HG03108 (cell line): Measurements from ENCODE around the gene NAA40.
A peak's percentile ranks its signal among the peaks of the same experiment; 100 is the strongest.
"Not testable (repeated sequence)": the region's sequence is repeated elsewhere in the genome, so short reads cannot be mapped to it uniquely, and the experiment has no call there.

Experiments used
- ATAC-seq: cut with Tn5 transposase; IDR thresholded peaks from one replicate; pipeline ENCODE4 v1.9.1; 2021; ENCODE audit warnings: moderate library complexity; ENCODE audit not compliant: unreplicated experiment

Gene NAA40

DNA sequence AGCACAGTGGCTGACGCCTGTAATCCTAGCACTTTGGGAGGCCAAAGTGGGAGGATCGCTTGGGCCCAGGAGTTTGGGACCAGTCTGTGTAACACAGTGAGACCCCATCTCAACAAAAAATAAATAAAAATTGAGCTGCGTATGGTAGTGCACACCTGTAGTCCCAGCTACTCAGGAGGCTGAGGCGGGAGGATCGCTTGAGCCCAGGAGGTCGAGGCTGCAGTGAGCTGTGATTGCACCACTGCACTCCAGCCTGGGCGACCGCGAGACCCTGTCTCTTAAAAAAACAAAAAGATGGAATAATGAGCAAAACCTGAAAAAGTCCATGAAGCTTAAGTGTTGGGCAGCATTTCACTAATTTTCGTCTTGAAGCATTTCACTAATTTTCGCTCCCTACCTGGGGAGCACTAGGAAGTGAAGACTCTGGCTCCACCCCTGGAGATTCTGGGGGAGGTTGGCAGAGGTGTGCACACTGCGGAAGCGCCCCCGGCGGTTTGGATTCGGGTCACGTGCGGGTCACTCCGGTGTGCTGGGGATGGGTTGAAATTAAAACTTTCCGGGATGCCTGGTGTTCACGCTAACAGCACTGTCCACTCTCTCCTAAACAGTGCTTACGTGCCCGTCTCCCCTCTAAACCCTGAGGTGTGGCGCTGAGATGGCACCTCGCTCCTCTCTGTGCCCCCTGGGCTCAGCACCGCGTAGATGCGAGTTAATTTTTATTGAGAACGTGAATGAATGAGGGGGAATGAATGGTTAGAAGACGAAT, 906 bp upstream of the NAA40 start:
- no peak for ATAC-seq

DNA sequence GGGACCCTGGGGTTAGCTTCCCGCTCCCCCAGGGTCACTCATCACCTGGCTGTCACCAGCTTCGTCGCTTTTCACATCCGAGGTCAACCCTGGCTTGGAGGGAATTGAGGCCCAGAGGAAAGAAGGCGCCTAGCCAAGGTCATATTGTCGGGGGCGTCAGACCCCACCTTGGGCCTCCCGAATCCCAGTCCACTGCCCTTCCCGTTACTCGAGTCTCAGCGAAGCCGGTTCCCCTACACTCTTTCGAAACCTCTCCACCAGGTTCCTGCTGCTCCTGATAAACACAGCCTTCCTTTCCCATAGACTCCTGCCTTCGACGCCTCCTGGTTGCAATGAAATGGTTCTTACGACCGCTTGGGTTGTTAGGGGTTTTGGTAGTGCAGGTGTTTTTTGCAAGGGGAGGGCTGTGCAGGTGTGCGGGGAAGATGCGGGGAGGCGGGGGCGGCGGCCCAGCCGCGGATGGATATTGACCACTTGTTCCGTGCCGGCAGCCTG, 642 bp downstream of the NAA40 start:
- no peak for ATAC-seq

DNA sequence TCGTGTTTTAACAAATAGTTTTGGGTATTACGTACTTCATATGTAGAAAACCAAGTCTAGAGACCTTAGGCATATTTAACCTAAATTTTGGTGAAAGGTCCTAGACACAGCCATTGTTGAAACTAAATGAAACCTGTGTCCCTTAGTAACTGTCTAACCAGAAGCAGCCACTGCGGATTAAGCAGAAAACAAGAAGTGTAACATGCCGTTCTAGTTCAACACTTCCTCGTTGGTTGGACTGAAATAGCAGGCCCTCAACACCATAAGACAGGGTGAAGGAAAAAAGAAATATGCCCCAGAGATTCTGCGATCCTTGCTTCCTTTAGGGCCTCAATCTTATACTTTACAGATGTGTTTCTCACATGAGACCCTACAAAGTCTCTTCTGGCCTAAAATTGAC, 2.0 kb downstream of the NAA40 start:
- no peak for ATAC-seq

DNA sequence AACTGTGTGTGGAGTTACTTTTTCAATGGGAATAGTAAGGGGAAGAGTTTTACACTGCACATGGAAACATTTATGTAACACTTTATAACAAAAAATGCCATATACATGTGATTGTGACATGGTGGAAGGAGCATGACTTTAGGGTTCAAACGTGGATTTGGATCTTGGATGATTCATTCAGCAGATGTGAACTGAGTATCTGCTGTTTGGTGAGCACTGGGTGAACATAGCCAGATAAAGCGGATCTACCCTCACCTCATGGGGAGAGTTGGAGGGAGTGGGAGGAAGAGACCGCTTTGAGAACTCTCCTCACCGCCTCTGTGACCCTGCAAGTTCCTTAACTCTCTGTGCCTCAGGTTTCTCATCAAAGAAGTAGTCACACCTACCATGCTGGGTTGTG, 3.1 kb downstream of the NAA40 start:
- no peak for ATAC-seq

DNA sequence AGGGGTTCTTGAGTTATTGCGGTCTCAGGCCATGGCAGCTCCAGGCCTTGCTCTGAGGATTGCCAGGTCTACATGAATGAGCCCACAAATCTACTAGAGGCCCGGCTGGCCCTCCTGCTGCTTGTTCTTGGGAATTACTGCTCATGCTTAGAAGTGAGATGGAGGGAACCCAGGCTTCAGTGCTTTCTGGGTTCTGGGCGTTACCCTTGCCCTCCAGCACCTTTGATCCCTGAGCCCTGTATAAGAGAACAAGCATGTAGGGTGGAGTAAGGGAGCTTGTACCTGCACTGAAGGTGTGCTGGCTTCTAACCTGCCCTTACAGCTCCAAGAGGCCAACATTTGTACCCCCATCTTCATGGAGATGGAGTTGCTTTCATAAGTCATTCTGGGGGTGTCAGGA, 4.0 kb downstream of the NAA40 start:
- no peak for ATAC-seq

DNA sequence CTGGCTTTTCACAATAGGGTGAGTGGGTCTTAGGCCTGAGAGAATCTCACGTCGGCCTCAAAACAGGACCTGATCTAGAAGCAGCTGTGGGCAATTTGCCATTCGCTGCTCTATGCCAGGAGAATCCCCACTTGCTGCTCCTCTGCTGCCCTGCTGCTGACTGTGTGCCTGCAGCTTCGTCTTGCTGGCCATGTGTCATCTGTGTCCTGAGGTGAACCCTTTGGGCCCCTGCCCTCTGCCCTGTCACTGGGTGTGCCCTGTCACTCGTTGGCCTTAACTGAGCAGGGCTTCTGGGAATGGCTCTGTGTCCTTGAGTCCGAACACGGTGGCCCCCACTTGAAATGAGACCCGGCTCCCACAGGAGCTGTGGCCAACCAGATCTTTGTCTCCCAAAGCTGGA, 6.2 kb downstream of the NAA40 start:
- ATAC-seq: no peak

DNA sequence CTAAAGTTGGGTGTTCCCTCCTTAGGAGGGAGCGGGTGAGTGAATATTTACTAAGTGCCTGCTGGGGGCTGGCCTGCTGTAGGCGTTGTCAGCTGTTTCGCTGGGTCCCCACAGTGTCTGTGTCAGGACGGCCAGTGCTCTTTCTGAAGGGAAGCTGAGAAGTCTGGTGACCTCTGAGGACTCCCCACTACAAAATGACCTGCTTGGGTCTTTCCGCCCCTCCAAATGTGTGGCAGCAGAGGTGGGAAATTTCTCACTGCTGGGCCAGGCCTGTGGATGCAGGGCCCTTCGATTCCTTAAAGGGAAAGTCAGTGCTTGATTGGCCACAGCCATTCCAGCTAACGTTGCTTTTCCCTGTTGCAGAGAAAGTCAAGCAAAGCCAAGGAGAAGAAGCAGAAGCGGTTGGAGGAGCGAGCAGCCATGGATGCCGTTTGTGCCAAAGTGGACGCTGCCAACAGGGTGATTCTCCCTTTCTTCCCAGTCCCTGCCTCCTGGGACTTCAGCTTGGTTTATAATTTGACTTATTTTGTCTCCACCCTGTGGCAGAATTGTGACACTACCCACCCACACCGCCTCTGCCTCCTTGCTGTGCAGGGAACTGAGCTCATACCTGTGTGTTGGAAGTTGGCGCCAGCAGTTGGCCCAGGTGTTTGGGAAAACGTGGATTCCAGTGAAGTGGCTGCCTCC, 6.8 kb downstream of the NAA40 start:
- ATAC-seq: no peak

DNA sequence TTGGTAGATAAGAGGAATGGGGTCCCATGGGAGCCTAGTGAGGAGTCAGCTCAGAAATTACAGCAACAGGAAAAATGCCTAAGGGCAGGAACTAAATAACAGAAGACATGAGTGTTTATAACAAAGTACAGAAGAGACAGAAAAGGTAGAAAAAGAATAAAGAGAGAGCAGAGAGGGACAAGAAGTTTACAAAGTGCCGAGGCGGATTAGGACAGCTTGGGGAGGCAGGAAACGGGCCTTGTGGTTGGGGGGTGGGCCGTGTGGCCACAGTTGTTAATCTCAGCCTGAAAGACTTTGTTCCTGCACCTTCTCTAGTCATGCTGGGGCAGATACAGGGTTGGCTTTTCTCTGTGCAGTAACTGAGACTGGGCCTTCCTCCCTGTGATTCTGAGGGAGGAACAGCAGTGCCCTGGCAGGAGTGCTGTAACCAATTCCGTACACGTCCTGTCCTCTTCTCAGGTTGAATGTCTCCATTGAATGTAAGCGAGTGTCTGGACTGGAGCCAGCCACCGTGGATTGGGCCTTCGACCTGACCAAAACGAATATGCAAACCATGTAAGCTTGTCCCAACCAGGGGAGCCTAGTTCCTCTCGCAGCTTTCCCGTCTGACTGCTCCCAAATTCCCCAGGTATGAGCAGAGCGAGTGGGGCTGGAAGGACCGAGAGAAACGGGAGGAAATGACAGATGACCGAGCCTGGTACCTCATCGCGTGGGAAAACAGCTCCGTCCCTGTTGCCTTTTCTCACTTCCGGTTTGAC, 13.2 kb downstream of the NAA40 start:
- peak; percentile 54 for ATAC-seq

DNA sequence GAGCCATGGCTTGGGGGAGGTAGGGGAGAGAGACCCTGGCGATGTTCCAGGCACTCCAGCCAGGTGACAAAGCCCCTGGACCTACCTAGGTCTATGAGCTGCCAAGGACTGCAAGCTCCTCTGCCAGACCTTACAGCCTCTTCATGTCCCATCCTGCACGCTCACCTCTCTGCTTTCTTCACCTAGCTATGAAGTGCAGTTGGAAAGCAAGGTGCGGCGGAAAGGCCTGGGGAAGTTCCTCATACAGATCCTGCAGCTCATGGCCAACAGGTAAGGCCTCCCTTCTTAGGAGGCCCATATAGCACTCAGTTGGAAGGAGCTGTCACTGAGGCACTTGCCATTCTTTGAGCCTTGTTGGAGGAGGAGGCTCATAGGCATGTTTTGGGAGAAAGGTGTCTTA, 13.8 kb downstream of the NAA40 start:
- ATAC-seq: no peak

DNA sequence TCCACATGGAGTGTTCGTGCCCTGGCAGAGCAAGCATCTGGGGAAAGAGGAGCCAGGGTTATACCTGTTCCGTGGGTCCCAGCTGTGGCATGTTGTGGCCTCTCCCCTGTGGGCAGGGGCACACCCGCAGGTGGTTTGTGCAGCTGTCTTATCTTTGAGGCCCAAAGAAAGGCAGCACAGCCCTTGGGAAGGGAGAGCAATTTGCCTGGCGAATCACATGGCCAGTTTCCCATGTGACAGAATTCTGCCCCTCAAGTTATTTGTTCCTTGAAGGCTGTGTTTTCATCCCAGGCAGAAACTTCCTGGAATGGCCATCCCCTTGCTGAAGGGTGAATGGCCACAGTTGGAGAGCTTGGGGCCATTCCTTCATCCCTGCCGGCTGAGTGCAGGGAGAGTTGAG, 19.2 kb downstream of the NAA40 start:
- no peak for ATAC-seq

DNA sequence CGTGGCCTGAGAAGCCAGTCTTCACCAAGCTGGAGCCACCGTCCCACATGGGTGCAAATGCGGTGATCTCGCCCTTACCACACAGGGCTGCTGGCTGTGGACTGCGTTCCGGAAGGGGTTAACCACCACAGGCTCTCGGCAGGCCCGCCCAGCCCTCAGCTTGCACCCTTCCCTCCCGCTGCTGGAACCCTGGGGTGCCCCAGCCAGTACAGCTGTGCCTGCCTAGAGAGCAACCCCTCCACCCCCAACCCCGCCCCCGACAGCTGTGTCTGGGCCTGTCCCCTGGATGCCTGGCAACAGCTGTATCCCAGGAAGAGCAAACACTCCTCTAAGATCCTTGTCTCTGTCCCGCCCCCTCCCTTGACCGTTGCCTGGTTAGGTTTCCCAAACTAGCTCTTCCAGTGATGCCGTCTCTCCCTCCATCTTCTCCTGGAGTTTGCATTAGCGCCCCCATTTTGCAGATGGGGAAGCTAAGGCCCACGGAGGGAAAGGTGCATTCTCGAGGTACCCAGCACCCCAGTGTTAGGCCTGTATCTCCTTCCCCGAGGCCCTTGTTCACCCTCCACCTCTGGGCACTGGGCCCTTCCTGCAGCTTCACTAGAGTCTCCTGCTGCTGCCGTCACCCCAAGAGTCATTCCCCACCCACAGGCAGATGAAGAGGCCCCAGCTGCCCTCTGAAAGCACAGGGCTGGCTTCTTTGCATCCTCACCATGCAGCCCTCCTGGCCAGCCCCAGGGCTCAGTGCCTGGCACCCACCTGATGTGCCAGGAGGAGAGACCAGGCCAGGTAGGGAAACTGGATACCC, 23.0 kb downstream of the NAA40 start:
- no peak for ATAC-seq

DNA sequence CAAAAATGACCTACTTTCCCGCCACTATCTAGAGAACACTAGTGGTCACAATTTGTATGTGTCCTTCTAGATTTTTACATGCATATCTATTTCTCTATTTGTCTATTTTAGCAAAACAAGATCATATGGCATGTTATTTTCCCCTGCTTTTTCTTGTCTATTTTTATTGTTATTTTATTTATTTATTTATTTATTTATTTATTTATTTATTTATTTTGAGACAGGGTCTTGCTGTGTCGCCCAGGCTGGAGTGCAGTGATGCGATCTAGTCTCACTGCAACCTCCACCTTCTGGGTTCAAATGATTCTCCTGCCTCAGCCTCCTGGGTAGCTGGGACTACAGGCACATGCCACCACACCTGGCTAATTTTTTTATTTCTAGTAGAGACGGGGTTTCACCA, 25.1 kb downstream of the NAA40 start:
- not testable (repeated sequence) for ATAC-seq

DNA sequence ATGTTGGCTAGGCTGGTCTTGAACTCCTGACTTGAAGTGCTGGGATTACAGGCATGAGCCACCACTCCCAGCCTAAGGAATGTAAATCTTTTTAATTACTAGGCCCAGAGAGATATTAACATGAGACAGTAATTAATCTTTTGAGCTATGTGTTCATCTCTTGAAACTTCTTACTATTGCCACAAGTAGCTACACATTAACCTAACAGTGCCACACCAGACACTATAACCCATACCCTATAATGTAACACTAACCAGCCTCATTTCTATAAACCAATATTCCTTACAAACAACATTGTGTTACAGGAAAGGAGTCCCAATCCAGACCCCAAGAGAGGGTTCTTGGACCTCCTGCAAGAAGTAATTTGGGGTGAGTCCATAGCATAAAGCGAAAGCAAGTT, 27.6 kb downstream of the NAA40 start:
- ATAC-seq: no peak

DNA sequence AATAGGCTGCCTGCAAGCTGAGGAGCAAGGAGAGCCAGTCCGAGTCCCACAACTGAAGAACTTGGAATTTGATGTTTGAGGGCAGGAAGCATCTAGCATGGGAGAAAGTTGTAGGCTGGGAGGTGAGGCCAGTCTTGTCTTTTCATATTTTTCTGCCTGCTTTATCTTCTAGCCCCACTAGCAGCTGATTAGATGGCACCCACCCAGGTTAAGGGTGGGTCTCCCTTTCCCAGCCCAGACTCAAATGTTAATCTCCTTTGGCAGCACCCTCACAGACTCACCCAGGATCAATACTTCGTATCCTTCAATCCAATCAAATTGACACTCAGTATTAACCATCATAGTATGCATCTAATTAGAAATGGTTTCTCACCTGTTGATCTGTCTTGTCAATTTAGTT, 30.7 kb downstream of the NAA40 start:
- no peak for ATAC-seq

DNA sequence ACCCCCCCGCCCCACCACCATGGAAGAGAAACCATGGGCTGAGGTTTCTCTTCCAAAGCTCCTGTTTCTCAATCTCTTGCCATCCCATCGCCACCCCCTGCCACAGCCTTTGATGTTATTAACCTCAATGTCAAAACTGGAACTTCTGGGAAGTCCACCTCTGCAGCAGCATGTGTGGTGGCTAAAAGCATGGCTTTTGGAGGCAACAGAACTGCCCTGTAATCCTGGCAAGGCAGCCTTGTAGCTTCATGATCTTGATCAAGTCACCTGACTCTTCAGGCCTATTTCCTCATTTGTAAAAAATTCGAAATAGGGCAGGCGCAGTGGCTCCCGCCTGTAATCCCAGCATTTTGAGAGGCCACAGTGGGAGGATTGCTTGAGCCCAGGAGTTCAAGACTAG, 32.1 kb downstream of the NAA40 start:
- ATAC-seq: no peak

DNA sequence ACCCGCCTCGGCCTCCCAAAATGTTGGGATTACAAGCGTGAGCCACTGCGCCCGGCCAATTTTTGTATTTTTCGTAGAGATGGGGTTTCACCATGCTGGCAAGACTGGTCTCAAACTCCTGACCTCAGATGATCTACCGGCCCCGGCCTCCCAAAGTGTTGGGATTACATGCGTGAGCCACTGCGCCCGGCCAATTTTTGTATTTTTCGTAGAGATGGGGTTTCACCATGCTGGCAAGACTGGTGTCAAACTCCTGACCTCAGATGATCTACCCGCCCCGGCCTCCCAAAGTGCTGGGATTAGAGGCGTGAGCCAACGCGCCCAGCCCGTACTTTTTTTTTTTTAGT, 35.1 kb downstream of the NAA40 start:
- ATAC-seq: not testable (repeated sequence)

DNA sequence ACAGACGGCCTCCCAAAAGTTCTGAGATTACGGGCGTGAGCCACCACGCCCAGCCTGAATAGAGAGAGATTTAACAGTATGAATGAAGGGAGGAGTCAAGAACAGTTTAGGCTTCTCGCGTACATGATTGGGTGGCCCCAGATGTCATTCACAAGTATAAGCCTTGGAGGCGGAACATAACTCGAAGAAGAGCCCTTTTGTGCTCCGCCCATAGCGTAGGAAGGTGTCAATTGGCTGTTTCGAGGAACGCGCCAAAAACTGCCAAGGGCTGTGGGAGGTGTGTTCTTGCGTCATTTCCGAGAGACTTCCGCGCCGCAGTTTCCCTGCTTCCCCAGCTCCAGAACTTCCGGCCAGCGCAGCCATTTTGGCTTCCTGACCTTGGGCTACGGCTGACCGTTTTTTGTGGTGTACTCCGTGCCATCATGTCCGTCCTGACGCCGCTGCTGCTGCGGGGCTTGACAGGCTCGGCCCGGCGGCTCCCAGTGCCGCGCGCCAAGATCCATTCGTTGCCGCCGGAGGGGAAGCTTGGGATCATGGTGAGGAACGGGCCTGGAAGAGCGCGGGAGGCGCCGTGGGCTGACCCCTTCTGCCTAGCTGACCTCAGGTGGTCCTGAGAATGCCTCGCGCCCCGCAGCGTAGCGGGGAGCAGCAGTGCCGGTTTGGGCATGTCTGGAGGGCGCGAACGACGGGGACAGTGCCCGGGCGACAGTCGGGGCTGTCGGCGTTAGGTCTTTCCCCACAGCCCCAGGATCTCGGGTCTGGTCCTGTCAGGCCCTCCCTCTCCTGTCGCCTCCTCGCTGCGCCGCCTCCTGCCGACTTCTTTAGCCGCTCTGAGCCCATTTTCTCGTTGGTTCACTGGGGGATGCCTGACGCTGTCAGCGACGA, 35.7 kb downstream of the NAA40 start, which contains the start of gene COX8A:
Gene COX8A (plus strand): TSS at position 362 of the 885 bp plus-strand sequence. CDS start 61 bp downstream, at position 423.
- ATAC-seq: peak; percentile 97

DNA sequence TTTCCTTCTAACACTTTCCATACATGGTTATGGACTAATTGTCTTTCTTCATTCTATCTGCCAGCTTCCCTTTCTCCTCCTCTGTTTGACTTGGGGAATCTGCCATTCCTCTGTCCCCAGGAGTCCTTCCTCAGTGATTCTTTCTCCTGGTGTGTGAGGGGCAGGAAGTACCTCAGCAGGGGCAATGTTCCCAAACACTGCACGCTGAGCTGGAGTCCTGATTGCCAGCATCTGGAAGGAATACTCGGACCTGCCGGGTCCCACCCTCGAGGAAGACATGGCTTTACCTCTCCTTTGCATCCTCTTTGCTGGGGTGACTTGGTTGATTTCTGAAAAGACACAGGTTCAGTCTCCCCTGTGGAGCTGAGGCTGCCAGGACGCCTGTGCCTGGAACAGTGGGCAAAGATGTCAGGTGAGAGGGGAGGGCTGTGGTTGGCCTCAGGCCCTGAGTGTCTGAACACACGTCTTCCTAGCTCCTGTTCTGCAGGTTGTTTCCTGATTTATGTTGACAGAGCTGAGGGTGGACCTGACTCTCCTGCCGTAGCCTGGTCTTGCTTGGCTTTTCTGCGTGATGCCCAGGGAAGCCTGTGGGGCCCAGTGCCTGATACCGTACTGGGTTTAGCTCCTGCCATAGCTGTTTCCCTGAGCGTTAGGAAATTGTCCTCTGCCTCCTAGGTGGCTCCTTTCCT, 39.9 kb downstream of the NAA40 start:
- no peak for ATAC-seq

DNA sequence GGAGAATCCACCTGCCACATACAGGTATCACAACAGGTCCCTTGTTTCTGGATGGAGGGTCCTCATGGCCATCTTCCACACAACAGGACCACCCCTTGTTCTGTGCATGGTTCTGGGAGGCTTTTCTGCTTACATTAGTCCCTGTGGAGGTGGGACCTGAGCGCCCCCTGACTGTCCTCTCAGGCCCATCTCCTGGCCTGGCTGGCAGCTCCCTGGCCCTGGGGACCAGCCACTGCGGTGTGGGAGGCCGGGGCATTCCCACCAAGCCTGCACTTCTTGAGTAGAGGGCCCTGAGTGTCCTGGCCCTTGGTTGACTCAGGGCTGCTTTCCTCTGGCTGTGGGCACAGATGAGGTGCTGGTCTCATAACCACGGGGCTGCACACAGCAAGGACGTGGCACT, 40.6 kb downstream of the NAA40 start:
- no peak for ATAC-seq
